GM19395 (cell line): ENCODE results near the gene CGB7.
"Not testable (repeated sequence)": the region's sequence is repeated elsewhere in the genome, so short reads cannot be mapped to it uniquely, and the experiment has no call there.

Experiments used
- ATAC-seq: cut with Tn5 transposase; IDR thresholded peaks from one replicate; pipeline ENCODE4 v1.9.1; 2021; ENCODE audit warnings: mild to moderate bottlenecking, moderate library complexity; ENCODE audit not compliant: unreplicated experiment

Gene CGB7

DNA sequence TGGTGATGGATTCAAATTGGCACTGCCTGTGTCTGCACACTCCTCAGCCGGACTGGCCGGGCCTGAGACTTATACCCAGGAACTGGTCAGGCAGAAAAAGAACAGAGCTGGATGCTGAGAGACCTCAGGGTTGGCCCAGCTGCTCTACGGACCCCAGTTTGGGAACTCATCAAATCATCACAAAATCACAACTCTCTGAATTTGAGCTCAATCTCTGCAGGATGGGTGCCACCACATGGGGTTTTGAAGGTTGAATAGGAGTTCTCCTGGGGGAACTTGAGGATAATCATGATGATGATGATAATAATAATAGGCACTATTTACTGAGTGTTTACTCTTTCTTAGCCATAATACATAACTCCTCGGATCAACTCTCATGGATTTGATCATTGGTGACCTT is 14.9 kb downstream of the CGB7 start:
- ATAC-seq: not testable (repeated sequence)

DNA sequence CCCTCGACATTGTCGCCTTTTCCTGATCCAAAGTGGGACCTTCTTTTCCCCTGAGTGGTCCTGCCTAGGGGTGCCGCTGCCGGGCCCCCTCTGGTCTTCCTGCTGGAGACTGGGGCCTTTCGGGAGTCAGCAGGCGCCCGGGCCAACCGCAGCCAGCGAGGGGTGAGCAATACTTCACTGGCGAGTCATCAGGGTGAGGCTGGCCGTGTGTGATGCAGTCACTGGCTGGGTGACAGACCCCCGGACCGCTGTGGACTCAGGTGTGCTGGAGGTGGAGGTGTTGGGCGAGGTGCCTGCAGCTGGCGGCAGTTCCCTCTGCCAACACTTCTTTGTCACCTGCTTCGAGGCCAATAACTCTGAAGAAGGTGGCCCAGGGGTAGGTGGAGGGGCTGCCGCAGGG is 15.4 kb downstream of the CGB7 start:
- ATAC-seq: no peak

DNA sequence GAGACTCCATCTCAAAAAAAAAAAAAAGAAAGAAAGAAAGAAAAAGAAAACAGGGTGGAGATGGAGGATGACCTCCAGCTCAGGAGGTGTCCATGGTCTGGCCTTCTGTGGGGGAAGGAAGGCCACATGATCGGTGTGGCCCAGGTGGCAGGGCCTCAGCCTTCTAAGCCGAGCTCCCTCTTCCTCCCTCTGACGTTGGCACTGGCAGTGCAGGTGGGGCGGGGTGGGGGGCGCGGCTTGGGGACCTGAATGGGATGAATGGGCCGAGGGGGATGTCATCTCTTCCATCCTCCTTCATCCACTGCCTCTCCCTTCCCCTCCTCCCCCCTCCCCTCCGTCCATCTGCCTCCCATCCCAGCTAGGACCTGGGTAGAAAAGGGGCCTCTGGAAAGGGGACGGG is 17.8 kb downstream of the CGB7 start:
- not testable (repeated sequence) for ATAC-seq

DNA sequence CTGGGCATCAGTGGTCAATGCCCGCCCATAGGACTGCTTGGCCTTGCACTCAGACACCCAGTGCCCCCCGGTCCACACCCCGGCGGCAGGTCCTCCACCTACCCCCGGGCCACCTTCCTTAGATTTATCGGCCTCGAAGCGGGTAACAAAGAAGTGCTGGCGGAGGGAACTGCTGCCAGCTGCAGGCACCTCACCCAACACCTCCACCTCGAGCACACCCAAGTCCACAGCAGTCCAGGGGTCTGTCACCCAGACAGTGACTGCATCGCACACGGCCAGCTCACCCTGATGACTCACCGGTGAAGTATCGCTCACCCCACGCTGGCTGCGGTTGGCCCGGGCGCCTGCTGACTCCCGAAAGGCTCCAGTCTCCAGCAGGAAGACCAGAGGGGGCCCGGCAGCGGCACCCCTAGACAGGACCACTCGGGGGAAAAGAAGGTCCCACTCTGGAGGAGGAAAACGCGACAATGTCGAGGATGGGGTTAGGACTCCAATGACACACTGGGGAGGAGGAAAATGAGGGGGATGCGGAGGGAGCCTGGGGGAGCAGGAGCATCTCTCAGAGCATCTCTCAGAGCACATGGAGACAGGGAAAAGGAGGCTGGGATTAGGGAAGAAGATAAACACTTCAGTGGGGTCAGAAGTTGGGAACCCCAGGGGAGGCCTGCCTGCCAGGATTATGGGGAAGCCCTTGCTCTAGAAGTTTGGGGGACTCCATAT is 18.8 kb downstream of the CGB7 start:
- ATAC-seq: not testable (repeated sequence)

DNA sequence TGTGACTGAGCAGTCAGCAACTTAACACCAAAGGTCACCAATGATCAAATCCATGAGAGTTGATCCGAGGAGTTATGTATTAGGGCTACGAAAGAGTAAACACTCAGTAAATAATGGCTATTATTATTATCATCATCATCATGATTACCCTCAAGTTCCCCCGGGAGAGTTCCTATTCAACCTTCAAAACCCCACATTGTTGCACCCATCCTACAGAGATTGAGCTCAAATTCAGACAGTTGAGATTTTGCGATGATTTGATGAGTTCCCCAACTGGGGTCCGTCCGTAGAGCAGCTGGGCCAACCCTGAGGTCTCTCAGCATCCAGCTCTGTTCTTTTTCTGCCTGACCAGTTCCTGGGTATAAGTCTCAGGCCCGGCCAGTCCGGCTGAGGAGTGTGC is 19.4 kb downstream of the CGB7 start:
- not testable (repeated sequence) for ATAC-seq

DNA sequence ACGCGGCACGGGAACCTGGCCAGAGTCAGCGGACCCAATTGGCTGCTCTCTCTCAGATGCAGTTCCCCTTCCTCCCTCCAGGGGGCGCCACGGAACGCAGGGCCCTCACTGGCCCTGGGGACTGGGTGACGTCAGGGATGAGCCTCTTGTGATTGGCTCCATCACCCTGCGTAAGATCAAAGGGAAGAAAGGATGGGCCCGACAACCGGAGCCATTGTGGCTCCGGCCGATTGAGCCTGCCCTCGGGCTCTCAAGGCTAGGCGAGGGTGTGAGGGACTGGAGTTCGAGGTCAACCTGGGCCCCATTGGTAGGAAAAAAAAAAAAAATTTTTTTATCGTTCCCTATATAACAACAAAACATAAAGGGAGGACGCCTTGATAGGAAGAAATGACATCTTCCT is 20.7 kb downstream of the CGB7 start, which contains the start of gene CGB1:
Gene CGB1 (minus strand): TSS at position 81 of the 400 bp plus-strand sequence. CDS start 184 bp downstream, outside the sequence.
- ATAC-seq: not testable (repeated sequence)

DNA sequence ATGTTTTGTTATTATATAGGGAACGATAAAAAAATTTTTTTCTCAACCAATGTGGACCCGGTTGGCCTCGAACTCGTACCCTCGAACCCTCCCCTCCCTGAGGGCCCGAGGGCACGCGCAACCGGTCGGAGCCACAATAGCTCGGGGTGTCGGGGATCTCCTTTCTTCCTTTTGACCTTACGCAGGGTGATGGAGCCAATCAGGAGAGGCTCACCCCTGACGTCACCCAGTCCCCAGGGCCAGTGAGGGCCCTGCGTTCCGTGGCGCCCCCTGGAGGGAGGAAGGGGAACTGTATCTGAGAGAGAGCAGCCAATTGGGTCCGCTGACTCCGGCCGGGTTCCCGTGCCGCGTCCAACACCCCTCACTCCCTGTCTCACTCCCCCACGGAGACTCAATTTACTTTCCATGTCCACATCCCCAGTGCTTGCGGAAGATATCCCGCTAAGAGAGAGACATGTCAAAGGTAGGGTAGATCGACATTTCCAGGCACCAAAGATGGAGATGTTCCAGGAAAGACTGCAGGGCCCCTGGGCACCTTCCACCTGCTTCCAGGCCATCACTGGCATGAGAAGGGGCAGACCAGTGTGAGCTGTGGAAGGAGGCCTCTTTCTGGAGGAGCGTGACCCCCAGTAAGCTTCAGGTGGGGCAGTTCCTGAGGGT is 25.8 kb downstream of the CGB7 start, which contains the start of gene CGB2:
Gene CGB2 (plus strand): TSS at position 249 of the 660 bp plus-strand sequence. CDS start 206 bp downstream, at position 455.
- ATAC-seq: not testable (repeated sequence)

DNA sequence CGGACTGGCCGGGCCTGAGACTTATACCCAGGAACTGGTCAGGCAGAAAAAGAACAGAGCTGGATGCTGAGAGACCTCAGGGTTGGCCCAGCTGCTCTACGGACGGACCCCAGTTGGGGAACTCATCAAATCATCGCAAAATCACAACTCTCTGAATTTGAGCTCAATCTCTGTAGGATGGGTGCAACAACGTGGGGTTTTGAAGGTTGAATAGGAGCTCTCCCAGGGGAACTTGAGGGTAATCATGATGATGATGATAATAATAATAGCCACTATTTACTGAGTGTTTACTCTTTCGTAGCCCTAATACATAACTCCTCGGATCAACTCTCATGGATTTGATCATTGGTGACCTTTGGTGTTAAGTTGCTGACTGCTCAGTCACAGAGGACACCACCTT is 27.2 kb downstream of the CGB7 start:
- ATAC-seq: not testable (repeated sequence)

DNA sequence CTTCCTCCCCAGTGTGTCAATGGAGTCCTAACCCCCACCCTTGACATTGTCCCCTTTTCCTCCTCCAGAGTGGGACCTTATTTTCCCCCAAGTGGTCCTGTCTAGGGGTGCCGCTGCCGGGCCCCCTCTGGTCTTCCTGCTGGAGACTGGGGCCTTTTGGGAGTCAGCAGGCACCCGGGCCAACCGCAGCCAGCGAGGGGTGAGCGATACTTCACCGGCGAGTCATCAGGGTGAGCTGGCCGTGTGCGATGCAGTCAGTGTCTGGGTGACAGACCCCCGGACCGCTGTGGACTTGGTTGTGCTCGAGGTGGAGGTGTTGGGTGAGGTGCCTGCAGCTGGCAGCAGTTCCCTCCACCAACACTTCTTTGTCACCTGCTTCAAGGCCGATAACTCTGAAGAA is 27.8 kb downstream of the CGB7 start:
- not testable (repeated sequence) for ATAC-seq

DNA sequence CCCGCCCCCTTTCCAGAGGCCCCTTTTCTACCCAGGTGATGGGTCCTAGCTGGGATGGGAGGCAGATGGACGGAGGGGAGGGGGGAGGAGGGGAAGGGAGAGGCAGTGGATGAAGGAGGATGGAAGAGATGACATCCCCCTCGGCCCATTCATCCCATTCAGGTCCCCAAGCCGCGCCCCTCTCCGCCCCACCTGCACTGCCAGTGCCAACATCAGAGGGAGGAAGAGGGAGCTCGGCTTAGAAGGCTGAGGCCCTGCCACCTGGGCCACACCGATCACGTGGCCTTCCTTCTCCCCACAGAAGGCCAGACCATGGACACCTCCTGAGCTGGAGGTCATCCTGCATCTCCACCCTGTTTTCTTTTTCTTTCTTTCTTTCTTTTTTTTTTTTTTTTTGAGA is 28.9 kb downstream of the CGB7 start:
- not testable (repeated sequence) for ATAC-seq

DNA sequence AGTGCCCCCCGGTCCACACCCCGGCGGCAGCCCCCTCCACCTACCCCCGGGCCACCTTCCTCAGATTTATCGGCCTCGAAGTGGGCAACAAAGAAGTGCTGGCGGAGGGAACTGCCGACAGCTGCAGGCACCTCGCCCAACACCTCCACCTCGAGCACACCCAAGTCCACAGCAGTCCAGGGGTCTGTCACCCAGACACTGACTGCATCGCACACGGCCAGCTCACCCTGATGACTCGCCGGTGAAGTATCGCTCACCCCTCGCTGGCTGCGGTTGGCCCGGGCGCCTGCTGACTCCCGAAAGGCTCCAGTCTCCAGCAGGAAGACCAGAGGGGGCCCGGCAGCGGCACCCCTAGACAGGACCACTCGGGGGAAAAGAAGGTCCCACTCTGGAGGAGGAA is 31.9 kb downstream of the CGB7 start:
- ATAC-seq: not testable (repeated sequence)

DNA sequence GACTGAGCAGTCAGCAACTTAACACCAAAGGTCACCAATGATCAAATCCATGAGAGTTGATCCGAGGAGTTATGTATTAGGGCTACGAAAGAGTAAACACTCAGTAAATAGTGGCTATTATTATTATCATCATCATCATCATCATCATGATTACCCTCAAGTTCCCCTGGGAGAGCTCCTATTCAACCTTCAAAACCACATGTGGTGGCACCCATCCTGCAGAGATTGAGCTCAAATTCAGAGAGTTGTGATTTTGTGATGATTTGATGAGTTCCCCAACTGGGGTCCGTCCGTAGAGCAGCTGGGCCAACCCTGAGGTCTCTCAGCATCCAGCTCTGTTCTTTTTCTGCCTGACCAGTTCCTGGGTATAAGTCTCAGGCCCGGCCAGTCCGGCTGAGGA is 32.5 kb downstream of the CGB7 start:
- not testable (repeated sequence) for ATAC-seq

DNA sequence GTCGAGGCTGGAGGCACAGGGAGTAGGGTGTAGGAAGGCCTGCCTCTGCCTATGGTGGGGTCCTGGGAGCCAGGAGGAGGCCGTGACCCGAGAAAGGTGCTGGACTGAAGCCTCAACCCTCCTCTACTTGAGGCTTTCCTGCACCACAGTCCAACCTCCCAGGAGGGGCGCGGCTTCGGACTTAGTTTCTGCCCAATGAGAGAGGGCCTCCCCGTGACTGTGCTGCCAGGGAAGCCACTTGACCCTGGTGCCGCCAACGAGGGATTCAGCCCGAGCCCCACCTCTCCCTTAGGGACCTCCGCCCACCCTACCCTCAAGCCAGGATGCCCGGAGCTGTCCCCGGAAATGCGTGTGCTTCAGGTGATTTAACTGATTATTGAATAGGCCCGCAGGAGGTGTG is 33.3 kb downstream of the CGB7 start, which contains the start of gene CGB3:
Gene CGB3 (minus strand): TSS at position 101 of the 400 bp plus-strand sequence. CDS start 362 bp downstream, outside the sequence.
- ATAC-seq: not testable (repeated sequence)

DNA sequence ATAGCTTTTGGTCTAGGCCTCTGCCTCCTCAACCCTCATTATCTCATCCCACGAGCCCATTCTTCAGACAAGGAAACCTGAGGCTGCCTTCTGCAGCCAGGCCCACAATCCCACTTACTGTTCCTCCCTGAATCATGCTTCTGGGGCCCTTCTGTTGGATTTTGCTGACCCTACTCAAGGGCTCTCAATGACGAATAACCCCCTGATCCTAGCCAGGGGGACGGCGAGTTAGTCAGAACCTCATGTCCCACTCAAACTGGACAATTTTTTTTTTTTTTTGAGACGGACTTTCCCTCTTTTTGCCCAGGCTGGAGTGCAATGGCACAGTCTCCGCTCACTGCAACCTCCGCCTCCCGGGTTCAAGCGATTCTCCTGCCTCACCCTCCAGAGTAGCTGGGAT is 35.4 kb downstream of the CGB7 start:
- ATAC-seq: no peak

DNA sequence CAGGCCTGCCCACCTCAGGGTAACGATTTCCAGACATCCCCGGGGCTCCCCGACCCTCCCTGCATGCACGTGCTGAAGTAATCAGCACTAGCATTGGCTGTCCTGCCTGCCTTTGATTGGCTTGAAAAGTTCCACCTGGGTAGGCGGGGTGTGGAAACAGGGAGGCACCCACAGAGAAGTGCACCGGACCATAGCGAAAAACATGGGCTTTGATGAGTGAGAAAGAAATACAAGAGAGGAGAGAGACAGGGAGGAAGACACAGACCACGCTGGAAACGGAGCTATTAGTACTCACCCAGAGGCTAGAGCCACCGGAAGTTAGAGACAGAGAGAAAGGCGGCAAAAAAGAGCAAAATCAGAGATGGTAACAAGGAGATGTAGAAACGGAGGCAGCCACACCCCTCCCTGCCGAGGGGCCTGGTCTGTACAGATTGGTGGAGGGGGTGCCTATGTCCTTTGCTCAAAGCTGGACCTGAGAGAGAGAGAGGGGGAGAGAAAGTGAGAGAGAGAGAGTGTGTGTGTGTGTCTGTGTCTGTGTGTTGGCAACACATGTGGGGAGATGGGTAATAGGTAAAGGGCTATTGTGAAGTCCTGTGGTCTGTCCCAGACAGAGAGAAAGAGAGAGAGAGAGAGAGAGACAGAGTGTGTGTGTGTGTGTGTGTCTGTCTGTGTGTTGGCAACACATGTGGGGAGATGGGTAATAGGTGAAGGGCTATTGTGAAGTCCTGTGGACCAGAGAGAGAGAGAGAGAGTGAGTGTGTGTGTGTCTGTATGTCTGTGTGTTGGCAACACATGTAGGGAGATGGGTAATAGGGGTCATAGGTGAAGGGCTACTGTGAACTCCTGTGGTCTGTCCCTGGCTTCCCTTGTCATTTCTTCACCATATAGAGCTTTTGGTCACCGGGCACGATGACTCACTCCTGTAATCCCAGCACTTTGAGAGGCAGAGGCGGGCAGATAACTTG is 36.3 kb downstream of the CGB7 start:
- ATAC-seq: no peak

DNA sequence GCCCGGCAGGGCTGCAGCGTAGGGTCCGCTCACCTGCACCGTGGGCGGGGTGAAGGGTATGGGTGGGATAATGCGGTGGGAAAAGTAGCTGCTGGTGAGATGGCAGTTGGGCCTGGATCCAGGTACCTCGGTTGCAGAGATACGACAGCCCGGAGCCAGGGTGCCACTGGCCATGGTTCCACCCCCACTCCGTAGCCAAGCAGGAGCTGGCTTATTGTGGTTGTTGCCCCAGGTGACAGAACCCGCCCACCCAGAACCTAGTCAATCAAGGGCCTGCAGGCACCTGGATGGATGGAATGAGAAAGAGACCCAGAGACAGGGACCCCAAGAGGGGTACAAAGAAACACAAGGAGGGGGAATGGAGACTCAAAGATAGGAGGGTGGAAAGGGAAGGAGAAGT is 37.2 kb downstream of the CGB7 start:
- ATAC-seq: no peak

DNA sequence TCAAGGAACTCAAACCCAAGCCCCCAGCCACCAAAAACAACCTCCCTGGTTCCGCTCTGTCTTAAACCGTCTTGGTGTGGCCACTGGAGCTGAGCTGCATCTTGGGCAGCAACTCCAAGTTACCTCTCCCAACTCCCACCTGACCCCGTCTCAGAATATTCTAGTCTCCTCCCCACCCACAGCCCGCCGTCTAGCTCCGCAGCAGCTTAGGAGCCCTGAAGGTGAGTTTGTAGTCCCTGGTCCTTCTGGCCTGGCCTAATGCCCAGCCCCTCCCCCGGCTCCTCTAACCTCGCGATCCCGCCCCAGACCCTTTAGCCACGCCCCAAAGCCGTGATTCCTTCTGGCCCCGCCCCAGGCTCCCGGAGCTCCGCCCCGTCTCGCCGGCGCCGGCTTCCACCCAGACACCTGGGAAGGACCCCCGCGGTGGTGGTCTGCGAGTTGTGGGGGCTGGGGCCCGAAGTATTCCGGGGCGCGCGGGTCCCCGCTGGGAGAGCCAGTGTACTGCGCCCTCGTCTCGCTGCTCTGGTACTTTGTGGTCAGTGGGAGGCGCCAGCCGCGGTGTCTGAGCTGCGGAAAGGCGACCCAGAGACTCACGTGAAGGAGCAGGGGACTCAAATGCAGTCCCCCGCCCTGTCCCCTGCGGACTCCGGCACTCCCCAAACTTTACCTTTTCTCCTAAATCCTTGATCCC is 38.2 kb downstream of the CGB7 start:
- no peak for ATAC-seq

DNA sequence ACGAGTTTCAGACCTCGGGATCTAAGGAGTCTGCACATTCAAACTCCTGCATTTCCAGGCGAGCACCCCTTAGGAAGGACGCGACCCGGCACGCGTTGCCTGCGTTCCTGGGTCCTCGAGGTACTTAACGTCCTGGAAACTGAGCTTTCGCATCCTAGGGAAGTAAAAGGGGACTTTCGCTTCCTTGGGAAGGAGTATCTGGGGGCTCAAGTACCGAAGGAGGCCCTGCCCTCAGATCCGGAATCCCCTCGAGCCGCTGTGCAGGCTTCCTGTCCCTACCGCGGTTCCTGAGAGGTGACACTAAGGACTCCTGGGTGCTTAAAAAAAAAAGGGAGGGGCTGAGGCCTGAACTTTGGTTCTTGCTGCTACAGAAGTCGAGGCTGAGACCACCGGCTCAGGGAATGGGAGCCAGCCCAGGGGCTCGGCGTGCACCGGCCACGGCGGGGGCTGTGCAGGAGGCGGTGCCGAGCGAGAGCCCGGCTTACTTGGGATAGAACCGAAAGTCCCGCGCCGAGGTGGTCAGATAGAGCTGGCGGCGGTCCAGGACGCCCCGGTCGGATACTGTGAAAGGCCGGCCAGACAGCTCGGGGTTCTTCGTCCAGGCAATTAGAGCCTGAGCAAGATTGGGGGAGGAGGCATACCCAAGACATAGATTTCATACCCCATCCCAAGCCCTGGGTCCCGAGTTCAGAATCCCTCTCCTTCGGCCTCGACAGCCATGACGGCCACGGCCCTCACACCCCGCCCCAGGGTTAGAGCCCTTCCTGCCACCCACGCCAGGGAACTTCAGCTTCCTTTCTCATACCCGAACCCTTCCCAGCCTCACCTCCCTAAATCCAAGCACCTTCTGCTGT is 38.9 kb downstream of the CGB7 start:
- ATAC-seq: not testable (repeated sequence)

DNA sequence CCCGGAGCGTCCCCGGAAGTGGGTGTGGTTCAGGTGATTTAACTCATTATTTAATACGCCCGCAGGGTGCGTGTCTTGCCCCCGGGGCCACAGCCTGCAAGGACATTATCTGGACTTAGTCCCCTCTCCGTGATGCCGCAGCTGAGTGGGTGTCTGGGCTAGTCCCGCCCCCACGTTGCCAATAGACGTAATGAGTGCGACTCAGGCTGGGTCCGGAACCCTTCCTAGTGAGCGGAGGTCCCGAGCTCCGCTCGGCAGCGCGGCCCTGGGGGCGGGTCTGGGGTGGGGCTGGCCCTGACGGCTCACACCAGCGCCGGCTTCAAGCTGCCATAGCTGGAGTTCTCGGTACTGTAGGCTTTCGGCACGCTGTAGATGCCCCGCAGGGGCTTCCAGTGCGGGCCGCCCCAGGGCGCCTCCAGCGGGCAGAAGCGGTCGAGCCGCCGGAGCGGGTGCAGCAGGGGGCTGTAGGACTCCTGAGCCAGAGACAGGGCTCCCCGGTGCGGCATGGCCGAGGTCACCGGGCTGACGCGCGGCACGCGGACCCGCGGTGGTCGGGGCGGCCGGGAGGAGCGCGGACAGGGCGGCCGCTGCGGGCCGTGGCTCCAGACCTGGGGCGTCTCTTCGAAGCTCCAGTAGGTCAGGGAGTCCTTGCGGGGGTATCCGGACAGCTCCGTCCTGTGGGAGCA is 39.7 kb downstream of the CGB7 start:
- no peak for ATAC-seq
